ENCODE results near the gene RILPL1. TPM values are rescaled to one million over a fixed set of nuclear protein-coding genes. Genes with fewer than 3 reads are reported as not detected.
A peak's percentile ranks its signal among the peaks of the same experiment; 100 is the strongest.

RILPL1 gene
- total RNA-seq, 2 experiments from 2014 or later, result 2.9 TPM

GRCh38 chr12:123442774-123443173, 90.7 kb downstream of the RILPL1 start:
- ChIA-PET CTCF (no interaction called here), POLR2A (no interaction called here)
- no peak for ATAC-seq
- Mint-ChIP-seq H3K4me3 (no peak overlapping the region), H3K9me3 (no peaks in the 10 kb centered on the region), H3K4me1 (ENCODE audit: low read depth) (peaks cover under 1% of the 10 kb centered on the region), H3K27me3 (no peaks in the 10 kb centered on the region), H3K36me3 (ENCODE audit: low read depth) (no peaks in the 10 kb centered on the region), H3K27ac (no peak overlapping the region)
- no peak for TF ChIP-seq CTCF (IDR thresholded peaks at IDR 0.05)
- no peak for DNase-seq
- intact Hi-C loops (cut with micrococcal nuclease), result no loop called here

GRCh38 chr12:123441523-123442164, 91.9 kb downstream of the RILPL1 start:
- H3K4me3 Mint-ChIP-seq, result no peak overlapping the region
- H3K9me3 Mint-ChIP-seq, result no peaks in the 10 kb centered on the region

GRCh38 chr12:123436017-123436964, 97.2 kb downstream of the RILPL1 start, which contains the start of gene RILPL2:
RILPL2 (minus strand) TSS chr12:123436684; CDS start chr12:123436420, 264 bp downstream.
- ATAC-seq (peak; percentile 87), DNase-seq (peak; percentile 95)
- Mint-ChIP-seq H3K4me3 (peak within 1 kb of the TSS; percentile 96), H3K27me3 (no peaks in the 10 kb centered on the region), H3K36me3 (ENCODE audit: low read depth) (peaks cover 22% of the 10 kb centered on the region), H3K27ac (peak within 1 kb of the TSS; percentile 97), H3K4me1 (ENCODE audit: low read depth) (peaks cover 32% of the 10 kb centered on the region), H3K9me3 (no peaks in the 10 kb centered on the region)
- intact Hi-C loops (cut with micrococcal nuclease), result no loop called here
- ChIA-PET POLR2A (interaction anchor here (0.9 to 3.1 kb wide), 10 partner anchors 10 to 72 kb away, joined by 3 to 17 read pairs (median 4); partner anchors contain the start of genes KMT5A, SBNO1 and SNRNP35), CTCF (interaction anchor here (1.2 to 1.8 kb wide), 2 partner anchors 13 to 32 kb away, joined by 3 to 5 read pairs; no protein-coding TSS in a partner anchor)
- no peak for TF ChIP-seq CTCF (IDR thresholded peaks at IDR 0.05)

More at GRCh38 chr12:123441523-123442164, 91.9 kb downstream of the RILPL1 start:
- POLR2A ChIA-PET, result interaction anchor here (0.7 kb wide), 1 partner anchor 93 kb away, joined by 3 read pairs; no protein-coding TSS in a partner anchor
- ATAC-seq (no peak), DNase-seq (no peak)
- no peak for TF ChIP-seq CTCF (IDR thresholded peaks at IDR 0.05)
- peaks cover 8% of the 10 kb centered on the region for H3K4me1 Mint-ChIP-seq (ENCODE audit: low read depth)
- CTCF ChIA-PET, result interaction anchor here (0.8 kb wide), 1 partner anchor 10 kb away, joined by 3 read pairs; no protein-coding TSS in a partner anchor
- intact Hi-C loops (cut with micrococcal nuclease), result no loop called here
- no peaks in the 10 kb centered on the region for H3K27me3 Mint-ChIP-seq
- no peaks in the 10 kb centered on the region for H3K36me3 Mint-ChIP-seq (ENCODE audit: low read depth)
- H3K27ac Mint-ChIP-seq, result no peak overlapping the region

- Mint-ChIP-seq H3K27me3 (no peaks in the 10 kb centered on the region), H3K9me3 (no peaks in the 10 kb centered on the region), H3K36me3 (ENCODE audit: low read depth) (peaks cover 27% of the 10 kb centered on the region), H3K27ac (peak overlapping the region; percentile 97), H3K4me3 (peak overlapping the region; percentile 96), H3K4me1 (ENCODE audit: low read depth) (peaks cover 37% of the 10 kb centered on the region)
- no peak for DNase-seq
- no peak for ATAC-seq
- ChIA-PET CTCF (interaction anchor here (1.2 kb wide), 1 partner anchor 33 kb away, joined by 3 read pairs; no protein-coding TSS in a partner anchor), POLR2A (interaction anchor here (0.6 to 3.1 kb wide), 12 partner anchors 9 to 71 kb away, joined by 3 to 17 read pairs (median 4); partner anchors contain the start of genes KMT5A, SBNO1 and SNRNP35)
- intact Hi-C loops (cut with micrococcal nuclease), result no loop called here
- TF ChIP-seq CTCF (IDR thresholded peaks at IDR 0.05), result no peak
These were observed 97.9 kb downstream of the RILPL1 start for GRCh38 chr12:123435636-123436016.

Measured in activated CD8-positive, alpha-beta T cell treated with anti-CD3 and anti-CD28 coated beads for 36 hours (primary cell).